RWPE2 (cell line): Measurements from ENCODE around the gene NMNAT2.

Experiments
- ATAC-seq: fragments of 200-7000 bp; cut with Tn5 transposase; 3 replicates; pipeline ENCODE4 v1.9.1; 2021; ENCODE audit warnings: low read depth
- DNase-seq: peaks from one replicate; pipeline ENCODE4 v3.0.0-alpha.2; 2020; ENCODE audit warnings: low spot score
- H3K27ac ChIP-seq: fragments of 450-650 bp; 2 replicates; pipeline ENCODE4 v1.5.1; 2017; ENCODE audit warnings: mild to moderate bottlenecking; ENCODE audit not compliant: poor library complexity, severe bottlenecking
- H3K27me3 ChIP-seq: fragments of 250-450 bp; sonication (Bioruptor Pico); 2 replicates; pipeline ENCODE4 v1.5.1; 2021; ENCODE audit warnings: mild to moderate bottlenecking, moderate library complexity; ENCODE audit not compliant: insufficient read depth, poor library complexity, severe bottlenecking
- H3K36me3 ChIP-seq: fragments of 250-450 bp; sonication (Bioruptor Pico); 2 replicates; pipeline ENCODE4 v1.5.1; 2020; ENCODE audit warnings: low read depth, mild to moderate bottlenecking, moderate library complexity
- H3K4me1 ChIP-seq: fragments of 250-450 bp; sonication (Bioruptor Pico); 2 replicates; pipeline ENCODE4 v1.5.1; 2021; ENCODE audit warnings: mild to moderate bottlenecking, moderate library complexity; ENCODE audit not compliant: insufficient read depth, poor library complexity, severe bottlenecking
- H3K4me3 ChIP-seq: fragments of 250-450 bp; sonication (Bioruptor Pico); 2 replicates; pipeline ENCODE4 v1.5.1; 2021; ENCODE audit warnings: mild to moderate bottlenecking, moderate library complexity; ENCODE audit not compliant: severe bottlenecking
- H3K9me3 ChIP-seq: fragments of 250-450 bp; sonication (Bioruptor Pico); 2 replicates; pipeline ENCODE4 v1.5.1; 2021; ENCODE audit warnings: mild to moderate bottlenecking, moderate library complexity; ENCODE audit not compliant: severe bottlenecking
- CTCF ChIP-seq: fragments of 450-650 bp; IDR thresholded peaks from one replicate; pipeline ENCODE4 v1.5.1; 2017; ENCODE audit warnings: mild to moderate bottlenecking, moderate library complexity; ENCODE audit not compliant: poor library complexity, severe bottlenecking

NMNAT2 gene

DNA sequence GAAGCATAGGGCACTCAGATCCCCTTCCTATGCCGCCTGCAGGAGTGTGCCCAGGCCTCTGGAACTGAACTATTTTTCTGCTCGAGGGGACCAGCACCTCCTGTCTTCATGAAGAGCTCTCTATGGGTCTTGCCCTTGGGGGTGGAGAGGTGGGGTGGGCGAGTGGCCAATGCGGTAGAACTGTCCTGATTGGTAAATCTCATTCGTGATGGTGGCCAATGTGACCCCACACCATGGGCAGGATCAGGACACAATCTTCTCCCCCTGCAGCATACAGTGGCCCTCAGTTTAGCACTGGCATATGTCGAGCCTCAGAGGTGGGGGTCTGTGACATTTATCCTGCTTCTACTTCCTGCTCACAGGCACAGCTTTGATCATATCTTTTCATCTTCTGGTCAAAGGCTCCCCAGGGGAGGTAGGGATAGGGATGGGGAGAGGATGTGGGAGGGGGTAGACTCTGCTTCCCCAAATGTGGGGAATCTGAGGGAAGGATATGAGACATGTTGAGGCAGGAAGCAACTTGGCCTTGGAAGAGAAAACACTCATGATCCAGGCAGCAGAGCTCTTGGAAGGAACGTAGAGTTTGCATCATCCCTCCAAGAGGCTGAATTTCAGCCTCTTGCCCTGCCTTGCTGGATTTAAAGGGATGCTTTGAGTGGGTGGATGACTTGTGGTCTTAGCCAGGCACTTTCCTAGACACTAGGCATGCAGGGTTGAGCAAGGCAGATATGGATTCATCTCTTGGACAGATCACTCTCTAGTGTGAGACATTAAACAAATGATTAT lies 150.3 kb downstream of the NMNAT2 start:
- Histone ChIP-seq H3K4me1 (peaks cover 37% of the 10 kb centered on the region), H3K27ac (peak overlapping the region; percentile 89), H3K36me3 (no peaks in the 10 kb centered on the region), H3K4me3 (no peak overlapping the region), H3K27me3 (no peaks in the 10 kb centered on the region), H3K9me3 (no peaks in the 10 kb centered on the region)
- ATAC-seq (peak; percentile 83), DNase-seq (peak; percentile 75)
- no peak for TF ChIP-seq CTCF

DNA sequence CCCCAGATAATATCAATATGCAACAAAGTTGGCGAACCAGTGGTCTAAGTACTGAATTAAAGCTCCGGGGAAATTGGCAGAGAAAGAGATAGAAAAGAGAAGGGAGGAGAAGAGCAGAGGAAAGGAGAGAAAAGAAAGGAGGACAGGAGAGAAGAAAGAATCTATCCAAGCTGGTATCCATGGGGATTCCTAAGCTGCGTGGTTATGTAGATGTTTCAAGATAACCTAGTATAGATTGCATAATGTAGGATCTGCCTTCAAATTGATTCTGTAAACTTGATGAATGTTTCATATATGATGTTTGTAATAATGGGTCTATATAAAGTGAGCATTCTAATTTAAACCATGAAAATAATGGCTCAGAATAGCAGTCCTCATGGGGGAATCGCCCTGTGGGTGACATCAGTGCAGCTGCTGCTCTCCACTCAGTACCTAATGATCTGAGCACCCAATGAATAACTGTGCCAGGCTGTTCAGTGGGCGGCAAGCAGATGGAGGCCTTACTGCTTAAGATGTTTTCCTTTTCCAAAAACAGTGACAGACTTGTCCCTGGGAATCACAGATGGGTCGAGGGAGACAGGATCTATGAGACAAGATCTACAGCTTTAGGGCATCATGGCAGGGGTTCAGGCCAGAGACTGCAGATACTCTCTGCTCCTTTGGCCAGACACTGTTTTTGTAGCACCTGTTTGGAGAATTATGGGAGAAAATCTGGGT lies 154.1 kb downstream of the NMNAT2 start:
- no peaks in the 10 kb centered on the region for H3K27me3 ChIP-seq
- ATAC-seq, result no peak
- H3K4me3 ChIP-seq, result no peak overlapping the region
- no peaks in the 10 kb centered on the region for H3K9me3 ChIP-seq
- H3K4me1 ChIP-seq, result peaks cover 14% of the 10 kb centered on the region
- H3K36me3 ChIP-seq, result no peaks in the 10 kb centered on the region
- H3K27ac ChIP-seq, result no peak overlapping the region
- TF ChIP-seq CTCF, result no peak
- no peak for DNase-seq

DNA sequence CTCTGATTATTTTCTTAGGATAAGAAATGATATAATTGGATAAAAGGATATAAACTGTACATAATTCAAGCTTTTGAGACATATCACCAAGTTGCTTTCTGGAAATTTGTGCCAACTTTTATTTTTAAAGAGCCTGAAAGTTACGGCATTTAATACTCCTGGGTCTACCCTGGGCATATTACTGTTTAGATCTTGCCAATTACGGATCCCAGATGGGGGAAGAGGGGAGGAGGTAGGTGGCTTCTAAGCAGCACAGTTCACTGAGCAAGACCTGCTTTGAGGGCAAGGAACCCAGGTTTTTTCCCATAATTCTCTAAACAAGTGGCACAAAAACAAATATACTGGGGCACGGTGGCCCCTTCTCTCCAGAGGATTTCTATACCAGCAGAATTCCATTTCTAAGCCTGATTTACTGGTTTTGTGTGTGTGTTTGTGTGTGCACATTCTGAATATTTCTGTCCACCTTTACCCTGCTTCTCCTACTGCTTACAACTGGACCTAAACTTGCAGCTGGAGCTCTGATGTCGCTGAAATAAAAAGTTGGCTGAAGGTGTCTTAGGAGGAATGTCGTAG lies 155.5 kb downstream of the NMNAT2 start:
- no peak for TF ChIP-seq CTCF
- ATAC-seq (no peak), DNase-seq (no peak)
- no peaks in the 10 kb centered on the region for H3K36me3 ChIP-seq
- H3K27me3 ChIP-seq, result no peaks in the 10 kb centered on the region
- H3K4me1 ChIP-seq, result peaks cover 4% of the 10 kb centered on the region
- no peaks in the 10 kb centered on the region for H3K9me3 ChIP-seq
- no peak overlapping the region for H3K27ac ChIP-seq
- H3K4me3 ChIP-seq, result no peak overlapping the region

DNA sequence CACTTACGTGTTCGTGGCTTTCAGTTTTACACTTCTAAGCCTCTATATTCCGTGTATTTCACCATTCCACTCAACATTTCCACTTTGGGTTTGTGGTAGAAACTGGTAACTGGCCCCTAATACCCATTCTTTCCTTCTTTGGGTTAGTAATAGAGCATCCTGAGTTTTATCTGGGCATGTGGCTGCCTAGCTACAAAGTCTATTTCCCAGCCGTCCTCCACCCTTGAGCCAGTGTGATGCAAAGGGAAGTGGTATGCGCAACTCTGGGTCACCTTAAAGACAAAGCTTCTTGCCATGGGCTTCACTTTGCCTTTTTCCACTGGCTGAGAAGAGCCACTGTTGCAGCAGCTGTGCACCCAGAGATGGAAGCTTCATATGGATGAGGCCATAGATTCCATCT lies 158.3 kb downstream of the NMNAT2 start:
- H3K36me3 ChIP-seq, result no peaks in the 10 kb centered on the region
- no peaks in the 10 kb centered on the region for H3K27me3 ChIP-seq
- TF ChIP-seq CTCF, result no peak
- no peaks in the 10 kb centered on the region for H3K9me3 ChIP-seq
- ATAC-seq (no peak), DNase-seq (no peak)
- H3K4me3 ChIP-seq, result no peak overlapping the region
- no peak overlapping the region for H3K27ac ChIP-seq
- no peaks in the 10 kb centered on the region for H3K4me1 ChIP-seq
